ENCODE data around the gene SHROOM4. TPM values are rescaled to one million over a fixed set of nuclear protein-coding genes. Genes with fewer than 3 reads are reported as not detected.

SHROOM4 gene
- total and polyA plus RNA-seq, 2 of the 13 experiments (the other 11 are each of a cell fraction or from before 2014, with no cell fraction given), result 0.08 to 0.18 TPM

DNA sequence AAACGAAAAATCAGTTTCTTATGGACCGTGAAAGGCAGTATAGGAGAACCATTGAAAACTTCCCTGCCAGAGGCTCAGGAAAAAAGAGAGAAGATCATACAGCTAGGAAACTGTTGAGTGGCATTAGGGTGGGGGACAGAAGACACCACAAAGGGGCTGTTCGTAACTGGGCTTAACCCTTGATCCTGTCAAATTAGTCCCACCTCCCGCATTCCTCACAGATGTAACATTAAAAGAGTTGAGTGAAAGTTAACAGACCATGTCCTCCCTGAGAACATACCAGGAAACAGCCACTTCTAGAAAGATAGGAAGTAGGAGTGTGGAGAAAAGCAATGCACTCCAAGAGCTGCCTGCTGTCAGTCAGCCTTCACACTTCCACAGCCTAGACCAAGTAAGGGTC is 8.7 kb downstream of the SHROOM4 start (continued):
- TF ChIP-seq, protein P1, sequence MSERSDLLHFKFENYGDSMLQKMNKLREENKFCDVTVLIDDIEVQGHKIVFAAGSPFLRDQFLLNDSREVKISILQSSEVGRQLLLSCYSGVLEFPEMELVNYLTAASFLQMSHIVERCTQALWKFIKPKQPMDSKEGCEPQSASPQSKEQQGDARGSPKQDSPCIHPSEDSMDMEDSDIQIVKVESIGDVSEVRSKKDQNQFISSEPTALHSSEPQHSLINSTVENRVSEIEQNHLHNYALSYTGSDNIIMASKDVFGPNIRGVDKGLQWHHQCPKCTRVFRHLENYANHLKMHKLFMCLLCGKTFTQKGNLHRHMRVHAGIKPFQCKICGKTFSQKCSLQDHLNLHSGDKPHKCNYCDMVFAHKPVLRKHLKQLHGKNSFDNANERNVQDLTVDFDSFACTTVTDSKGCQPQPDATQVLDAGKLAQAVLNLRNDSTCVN (CRISPR knock-in tag; IDR thresholded peaks at IDR 0.05; ENCODE audit: borderline replicate concordance), result no peak
- TF ChIP-seq MBNL3 (CRISPR knock-in tag; conservative IDR thresholded peaks at IDR 0.05), result no peak
- TF ChIP-seq TBP (CRISPR knock-in tag; IDR thresholded peaks at IDR 0.05), result no peak
- TF ChIP-seq, protein P2, sequence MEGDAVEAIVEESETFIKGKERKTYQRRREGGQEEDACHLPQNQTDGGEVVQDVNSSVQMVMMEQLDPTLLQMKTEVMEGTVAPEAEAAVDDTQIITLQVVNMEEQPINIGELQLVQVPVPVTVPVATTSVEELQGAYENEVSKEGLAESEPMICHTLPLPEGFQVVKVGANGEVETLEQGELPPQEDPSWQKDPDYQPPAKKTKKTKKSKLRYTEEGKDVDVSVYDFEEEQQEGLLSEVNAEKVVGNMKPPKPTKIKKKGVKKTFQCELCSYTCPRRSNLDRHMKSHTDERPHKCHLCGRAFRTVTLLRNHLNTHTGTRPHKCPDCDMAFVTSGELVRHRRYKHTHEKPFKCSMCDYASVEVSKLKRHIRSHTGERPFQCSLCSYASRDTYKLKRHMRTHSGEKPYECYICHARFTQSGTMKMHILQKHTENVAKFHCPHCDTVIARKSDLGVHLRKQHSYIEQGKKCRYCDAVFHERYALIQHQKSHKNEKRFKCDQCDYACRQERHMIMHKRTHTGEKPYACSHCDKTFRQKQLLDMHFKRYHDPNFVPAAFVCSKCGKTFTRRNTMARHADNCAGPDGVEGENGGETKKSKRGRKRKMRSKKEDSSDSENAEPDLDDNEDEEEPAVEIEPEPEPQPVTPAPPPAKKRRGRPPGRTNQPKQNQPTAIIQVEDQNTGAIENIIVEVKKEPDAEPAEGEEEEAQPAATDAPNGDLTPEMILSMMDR (CRISPR knock-in tag; IDR thresholded peaks at IDR 0.05), result no peak

DNA sequence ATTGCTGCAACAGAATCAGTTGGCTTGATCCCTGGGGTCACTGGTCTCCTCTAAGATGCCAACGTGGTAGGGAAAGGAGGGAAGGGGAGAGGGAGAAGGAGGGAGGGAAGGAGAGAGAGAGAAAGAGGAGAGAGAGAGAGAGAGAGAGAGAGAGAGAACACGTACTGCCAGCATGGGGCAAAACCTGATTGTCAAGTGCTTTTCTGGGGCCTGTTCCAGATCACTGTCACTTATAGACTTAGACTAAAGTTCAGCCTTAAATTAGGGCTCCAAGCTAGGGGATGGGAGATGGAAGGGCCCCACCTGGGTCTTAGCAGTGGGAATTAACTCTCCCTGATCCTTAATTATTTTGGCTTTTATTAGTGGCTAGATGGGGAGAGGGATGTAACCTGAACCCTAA is 12.9 kb downstream of the SHROOM4 start:
- no peaks in the 10 kb centered on the region for H3K79me2 ChIP-seq (ENCODE audit: insufficient read depth, low read length)
- TF ChIP-seq, protein P3, sequence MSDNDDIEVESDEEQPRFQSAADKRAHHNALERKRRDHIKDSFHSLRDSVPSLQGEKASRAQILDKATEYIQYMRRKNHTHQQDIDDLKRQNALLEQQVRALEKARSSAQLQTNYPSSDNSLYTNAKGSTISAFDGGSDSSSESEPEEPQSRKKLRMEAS (IDR thresholded peaks at IDR 0.05), result no peak
- TF ChIP-seq KLF9 (CRISPR knock-in tag; IDR thresholded peaks at IDR 0.05; ENCODE audit: low read depth) (no peak), ESRRA (CRISPR knock-in tag; IDR thresholded peaks at IDR 0.05; ENCODE audit: low read depth) (no peak)
- no peak overlapping the region for H3K27ac ChIP-seq (ENCODE audit: extremely low read length, insufficient read depth, low read length)
- in situ Hi-C loops (cut with HindIII; ENCODE audit: extremely low pct_ligation_motif_present, low pct_unique_long_range_greater_than_20kb), result no loop called here
- DNase-seq (ENCODE audit: low spot score), result no peak
- H4K20me1 ChIP-seq (ENCODE audit: insufficient read depth, low read length), result no peaks in the 10 kb centered on the region
- no TSS peak for BruUV-seq (replicated peaks)
- ChIA-PET CTCF (ENCODE audit: low intra/inter-chr PET ratio, low total read pairs) (no interaction called here), POLR2A (no interaction called here)
- peaks cover 18% of the 10 kb centered on the region; the same call in 1 of the 2 replicates for H3K4me1 ChIP-seq (ENCODE audit: insufficient read depth, low read length)
- no peak overlapping the region for H2AFZ ChIP-seq (ENCODE audit: low read length)
- FAIRE-seq, result no peak
- H3K4me3 ChIP-seq (replicated peaks in 1 of 3; ENCODE audit: insufficient read depth in 1 of 3, low read depth in 2 of 3, low read length in 3 of 3), result no peak overlapping the region
- no peaks in the 10 kb centered on the region for H3K27me3 ChIP-seq (ENCODE audit: control insufficient read depth in 1 of 2, insufficient read depth in 2 of 2, low read length in 2 of 2)
- ATAC-seq, result no peak
- WGBS (ENCODE audit: low lambda C conversion rate), result 25% methylated on average over 2 of the region's 2 CpGs
- no peaks in the 10 kb centered on the region for H3K9me3 ChIP-seq (ENCODE audit: low read length)
- no peaks in the 10 kb centered on the region for H3K36me3 ChIP-seq (replicated peaks in 1 of 2; ENCODE audit: control insufficient read depth in 1 of 2, insufficient read depth in 2 of 2, low read length in 2 of 2)
- H3K4me2 ChIP-seq (ENCODE audit: low read depth, low read length), result no peak overlapping the region
- intact Hi-C loops (cut with micrococcal nuclease; ENCODE audit: unreplicated experiment), result no loop called here
- H3K9ac ChIP-seq (ENCODE audit: insufficient read depth, low read depth, low read length), result no peak overlapping the region

Data from HepG2 (cell line).